ENCODE data around the gene LRP1B. TPM values are rescaled to one million over a fixed set of nuclear protein-coding genes. Genes with fewer than 3 reads are reported as not detected.
"Not testable (repeated sequence)": the region's sequence is repeated elsewhere in the genome, so short reads cannot be mapped to it uniquely, and the experiment has no call there.

The LRP1B gene
- total RNA-seq, 1 donor from 2014 or later: 0.89 TPM

GRCh38 chr2:140344838-140345237 is 1786.0 kb downstream of the LRP1B start:
- no peak for DNase-seq (ENCODE audit: low spot score)

GRCh38 chr2:140344266-140344665 is 1786.5 kb downstream of the LRP1B start:
- DNase-seq (ENCODE audit: low spot score): not testable (repeated sequence)

GRCh38 chr2:140338795-140339194 is 1792.0 kb downstream of the LRP1B start:
- no peak for DNase-seq (ENCODE audit: low spot score)

DNA sequence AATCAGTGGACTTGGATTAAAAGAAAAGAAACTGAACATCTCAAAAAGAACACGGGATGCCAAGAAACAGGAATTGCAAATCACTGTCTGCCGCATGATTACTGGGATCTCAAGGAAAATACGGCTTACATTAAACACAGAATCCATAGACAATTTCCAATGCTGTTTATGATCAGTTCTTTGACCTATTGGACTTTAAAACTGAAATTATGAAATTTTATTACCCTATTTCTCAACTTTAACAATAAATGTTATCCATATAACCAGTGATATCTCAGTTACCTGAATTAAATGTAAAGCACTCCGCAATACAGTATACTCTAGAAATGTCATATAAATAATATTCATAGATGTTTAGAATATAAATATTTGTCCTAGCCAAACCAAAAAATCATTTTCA is 1793.8 kb downstream of the LRP1B start:
- no peak for DNase-seq (ENCODE audit: low spot score)

- DNase-seq (ENCODE audit: low spot score): no peak
These were observed 1814.5 kb downstream of the LRP1B start for GRCh38 chr2:140316345-140316744.

DNA sequence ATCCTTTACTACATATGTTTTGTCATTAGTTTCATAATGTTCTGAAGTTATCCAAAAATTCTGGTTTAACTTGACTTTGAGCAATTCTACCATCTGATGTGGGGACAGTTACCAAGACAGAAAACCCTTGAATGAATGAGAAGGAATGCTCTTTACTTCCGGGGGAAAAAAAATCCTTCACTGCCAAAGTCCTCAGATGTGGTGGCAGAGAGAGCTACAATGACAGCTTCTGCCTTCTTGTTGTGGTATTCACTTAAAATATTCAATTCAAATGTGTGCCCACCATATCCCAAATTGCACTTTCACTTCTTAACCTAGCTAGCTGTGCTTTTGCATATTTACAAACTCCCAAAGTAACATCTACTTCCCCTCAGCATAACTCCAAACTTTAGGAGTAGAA is 1818.9 kb downstream of the LRP1B start:
- no peak for DNase-seq (ENCODE audit: low spot score)

GRCh38 chr2:140308706-140309105 is 1822.1 kb downstream of the LRP1B start:
- no peak for DNase-seq (ENCODE audit: low spot score)

GRCh38 chr2:140307532-140307931 is 1823.3 kb downstream of the LRP1B start:
- DNase-seq (ENCODE audit: low spot score): no peak

DNA sequence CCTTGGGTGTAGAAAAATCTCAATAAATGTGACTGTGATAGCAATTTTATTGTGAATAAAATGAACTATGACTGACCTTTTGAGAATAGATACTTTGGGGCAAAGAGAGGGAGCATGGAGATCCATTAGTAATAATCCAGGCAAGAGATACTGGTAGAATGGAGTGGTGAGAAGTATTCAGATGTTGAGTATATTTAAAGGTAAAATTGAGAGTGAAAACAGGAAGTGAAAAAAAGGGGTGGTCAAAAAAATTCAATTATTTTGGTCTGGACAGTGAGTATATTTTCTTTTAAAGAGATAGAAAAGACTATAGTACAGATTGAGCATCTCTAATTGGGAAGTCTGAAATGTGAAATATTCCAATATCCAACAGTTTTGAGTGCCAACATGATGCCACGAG is 1835.0 kb downstream of the LRP1B start:
- DNase-seq (ENCODE audit: low spot score): no peak

DNA sequence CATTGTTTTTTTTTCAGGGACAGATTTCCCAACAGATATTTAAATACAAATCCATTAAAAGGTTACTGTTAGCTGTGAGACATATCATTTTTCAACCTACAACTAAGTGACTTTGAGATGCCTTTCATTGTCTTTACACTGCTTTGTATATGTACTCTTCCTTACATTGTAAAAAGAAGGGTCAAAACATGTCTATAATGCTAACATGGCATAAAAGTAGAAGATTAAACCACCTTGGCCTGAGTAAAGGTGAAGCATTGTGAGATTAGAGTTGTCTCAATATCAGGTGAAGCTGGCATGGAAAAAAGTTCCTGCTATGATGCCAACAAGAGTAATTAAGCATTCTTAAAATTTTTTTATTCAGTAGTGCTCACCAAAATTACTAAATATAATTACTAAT is 1842.1 kb downstream of the LRP1B start:
- no peak for DNase-seq (ENCODE audit: low spot score)

DNA sequence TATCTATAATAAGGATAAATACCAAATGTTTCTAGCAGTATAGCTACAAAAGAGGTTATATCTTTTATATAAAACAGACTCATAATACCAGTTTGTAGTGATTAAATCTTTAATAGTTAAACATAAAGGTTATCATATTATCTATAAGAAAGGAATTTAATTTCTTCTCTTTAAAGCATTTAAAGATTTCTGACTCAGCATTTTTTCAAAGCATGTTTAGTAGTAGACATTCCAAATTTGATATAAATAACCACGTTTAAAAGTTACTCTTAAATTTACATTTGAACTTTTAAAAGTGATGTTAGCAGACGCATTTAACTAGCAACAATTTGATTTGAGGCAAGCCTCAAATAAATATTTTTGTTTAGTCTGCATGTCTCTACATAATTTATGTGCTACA is 1842.6 kb downstream of the LRP1B start:
- DNase-seq (ENCODE audit: low spot score): no peak

- no peak for DNase-seq (ENCODE audit: low spot score)
These were observed 1844.4 kb downstream of the LRP1B start for GRCh38 chr2:140286377-140286776.

GRCh38 chr2:140277344-140277743 is 1853.5 kb downstream of the LRP1B start:
- not testable (repeated sequence) for DNase-seq (ENCODE audit: low spot score)

DNA sequence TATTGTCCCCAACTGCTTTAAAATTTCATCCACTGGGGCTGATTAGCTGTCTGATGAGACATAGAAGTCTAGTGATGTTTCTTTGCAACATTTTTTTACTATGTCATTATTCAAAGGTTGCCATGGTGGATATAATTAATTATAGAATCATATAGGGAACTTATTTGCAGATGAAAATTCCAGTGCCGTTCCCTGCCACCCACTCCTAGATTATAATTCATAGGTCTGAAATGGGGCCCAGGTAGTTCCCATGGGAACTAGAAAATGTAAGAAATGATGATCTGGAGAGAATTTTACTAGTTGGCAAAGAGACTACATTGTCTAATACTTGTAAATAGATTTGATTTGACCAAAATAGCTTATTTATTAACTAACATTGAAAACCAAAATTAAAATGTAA is 1854.2 kb downstream of the LRP1B start:
- no peak for DNase-seq (ENCODE audit: low spot score)

- DNase-seq (ENCODE audit: low spot score): no peak
These were observed 1855.4 kb downstream of the LRP1B start for GRCh38 chr2:140275427-140275826.

DNA sequence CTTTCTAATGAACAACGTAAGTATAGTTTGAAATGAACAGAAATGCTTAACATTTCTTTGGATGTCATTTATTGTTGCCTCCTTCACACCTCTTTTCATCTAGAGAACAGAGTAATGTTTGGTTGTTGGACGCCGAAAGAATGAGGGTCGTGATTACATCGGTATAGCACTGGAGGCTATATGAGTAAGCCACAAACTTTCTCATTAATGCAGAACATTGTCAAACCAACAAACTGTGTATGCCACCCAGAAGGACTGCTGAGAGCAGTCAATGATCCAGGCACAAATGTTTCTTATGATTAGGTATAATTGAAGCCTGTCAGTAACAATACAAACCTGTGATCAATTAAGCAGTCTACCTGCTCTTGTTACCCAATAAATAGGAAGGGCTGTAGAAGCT is 1855.9 kb downstream of the LRP1B start:
- no peak for DNase-seq (ENCODE audit: low spot score)

DNA sequence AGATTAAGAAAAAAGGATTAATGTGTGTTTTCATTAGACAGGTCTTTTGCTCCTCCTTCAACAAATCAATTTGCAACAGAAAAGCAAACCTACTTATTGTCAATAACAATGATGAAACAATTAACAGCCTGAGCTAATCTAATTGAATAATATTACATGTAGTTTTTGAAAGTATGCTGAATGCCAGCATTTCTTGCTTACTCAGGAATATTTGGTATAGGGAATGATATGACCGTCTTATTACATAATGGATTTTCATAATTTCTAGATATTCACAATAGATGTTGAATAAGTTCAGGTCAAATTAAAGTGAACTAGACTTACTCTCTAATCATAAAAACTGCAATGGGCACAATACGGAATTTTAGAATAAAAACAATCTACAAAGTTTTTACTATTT is 1856.9 kb downstream of the LRP1B start:
- no peak for DNase-seq (ENCODE audit: low spot score)

DNA sequence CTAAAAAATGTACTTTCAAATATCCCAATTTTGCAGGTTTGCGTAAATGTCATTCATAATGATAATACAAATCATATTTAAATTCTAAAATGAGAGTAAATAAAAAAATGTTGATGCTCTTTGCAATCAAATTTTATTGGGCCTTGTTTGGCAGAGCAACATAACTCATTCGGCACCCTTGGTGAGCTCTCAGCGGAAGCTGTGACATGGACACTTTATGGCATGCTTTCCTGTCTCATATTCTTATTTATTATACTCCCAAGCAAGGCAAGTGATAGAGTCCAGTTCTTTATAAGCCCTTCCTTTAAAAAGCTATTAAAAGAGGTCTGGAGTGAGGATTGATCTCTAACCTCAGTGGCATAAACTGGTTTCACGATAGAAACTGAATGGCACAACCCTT is 1857.4 kb downstream of the LRP1B start:
- no peak for DNase-seq (ENCODE audit: low spot score)

DNA sequence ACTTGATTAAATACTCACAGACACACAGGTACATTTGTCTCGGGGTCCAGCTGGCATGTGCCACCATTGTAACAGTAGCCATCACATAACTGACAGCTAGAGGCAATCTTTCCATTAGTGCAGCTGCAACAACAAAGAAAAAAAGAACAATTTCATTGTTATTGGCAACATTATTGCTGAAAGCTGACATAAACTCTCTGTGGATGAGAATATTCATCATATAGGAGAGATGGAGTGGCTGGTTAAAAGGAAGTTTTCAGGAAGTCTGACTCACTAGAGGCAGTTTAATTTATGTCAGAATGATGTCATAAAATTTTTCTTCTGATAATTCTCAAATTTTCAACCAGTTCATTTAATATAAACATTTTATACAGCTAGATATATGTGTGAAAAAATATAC is 1860.6 kb downstream of the LRP1B start:
- DNase-seq (ENCODE audit: low spot score): no peak

DNA sequence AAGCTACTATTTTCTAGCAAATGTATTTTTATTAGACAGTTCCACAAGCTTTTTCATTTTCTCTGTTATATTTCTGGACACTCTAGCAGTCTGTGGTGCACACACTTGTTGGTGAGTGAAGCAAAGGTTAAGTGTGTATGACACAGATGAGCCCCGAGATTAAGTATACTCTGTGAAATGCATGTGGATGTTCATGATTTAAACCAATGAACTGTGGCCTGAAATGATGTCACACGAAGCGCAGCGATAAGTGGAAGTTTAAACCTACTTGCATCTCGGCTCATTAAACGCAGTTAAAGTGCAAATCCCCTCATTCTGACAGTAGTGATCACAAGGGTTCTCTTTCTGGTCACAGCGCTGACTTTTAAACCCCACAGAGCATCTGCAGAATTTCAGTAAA is 1861.8 kb downstream of the LRP1B start:
- no peak for DNase-seq (ENCODE audit: low spot score)

- no peak for DNase-seq (ENCODE audit: low spot score)
These were observed 1867.9 kb downstream of the LRP1B start for GRCh38 chr2:140262908-140263307.

- no peak for DNase-seq (ENCODE audit: low spot score)
These were observed 1873.0 kb downstream of the LRP1B start for GRCh38 chr2:140257692-140258300.

- DNase-seq (ENCODE audit: low spot score): no peak
These were observed 1874.7 kb downstream of the LRP1B start for GRCh38 chr2:140256080-140256479.

GRCh38 chr2:140249821-140250220 is 1881.0 kb downstream of the LRP1B start:
- DNase-seq (ENCODE audit: low spot score): no peak
